Brain microvascular endothelial cell (primary cell): ENCODE results near the gene FES.

ENCODE experiments used
- DNase-seq: peaks from one replicate; pipeline ENCODE4 v3.0.0-alpha.2; 2020
- H3K27ac ChIP-seq: fragments of 250-450 bp; sonication (Bioruptor Pico); 2 replicates; pipeline ENCODE4 v1.5.1; 2020; ENCODE audit warnings: mild to moderate bottlenecking, moderate library complexity
- H3K27me3 ChIP-seq: fragments of 250-450 bp; sonication (Bioruptor Pico); replicated peaks from 2 replicates; pipeline ENCODE4 v1.5.1; 2020; ENCODE audit warnings: mild to moderate bottlenecking
- H3K36me3 ChIP-seq: fragments of 250-450 bp; sonication (Bioruptor Pico); replicated peaks from 2 replicates; pipeline ENCODE4 v1.5.1; 2020; ENCODE audit warnings: mild to moderate bottlenecking
- H3K4me3 ChIP-seq: 2 replicates; pipeline ENCODE4 v1.5.1; 2011; ENCODE audit warnings: low read depth, mild to moderate bottlenecking, control low read depth, low read length, moderate library complexity
- in situ Hi-C: cut with HindIII; loops from 2 replicates; pipeline ENCODE4 v1.10.0; 2017; ENCODE audit warnings: low sequenced_read_pairs, low pct_ligation_motif_present
- TF ChIP-seq, protein P1 (sequence below): IDR thresholded peaks from 2 replicates; pipeline ENCODE4 v1.5.1; 2011; ENCODE audit warnings: low read depth, mild to moderate bottlenecking, moderate library complexity, low read length, control low read depth, inconsistent platforms; ENCODE audit errors: missing control alignments

The FES gene

DNA sequence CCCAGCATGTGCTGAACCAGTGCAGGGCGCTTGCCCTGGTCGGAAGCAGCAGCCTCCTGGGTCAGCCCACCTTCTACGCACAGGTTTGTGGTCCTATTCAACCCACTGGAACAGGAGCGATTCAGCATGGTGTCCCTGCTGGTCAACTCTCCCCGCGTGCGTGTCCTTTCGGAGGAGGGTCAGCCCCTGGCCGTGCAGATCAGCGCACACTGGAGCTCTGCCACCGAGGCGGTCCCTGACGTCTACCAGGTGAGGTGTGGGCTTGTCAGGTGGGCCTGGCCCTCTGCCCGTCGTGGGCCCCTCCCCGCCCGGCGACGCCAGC, 27.0 kb downstream of the FES start:
- Histone ChIP-seq H3K36me3 (peaks cover 29% of the 10 kb centered on the region), H3K4me3 (no peak overlapping the region), H3K27me3 (no peaks in the 10 kb centered on the region), H3K27ac (no peak overlapping the region)
- TF ChIP-seq, protein P1, sequence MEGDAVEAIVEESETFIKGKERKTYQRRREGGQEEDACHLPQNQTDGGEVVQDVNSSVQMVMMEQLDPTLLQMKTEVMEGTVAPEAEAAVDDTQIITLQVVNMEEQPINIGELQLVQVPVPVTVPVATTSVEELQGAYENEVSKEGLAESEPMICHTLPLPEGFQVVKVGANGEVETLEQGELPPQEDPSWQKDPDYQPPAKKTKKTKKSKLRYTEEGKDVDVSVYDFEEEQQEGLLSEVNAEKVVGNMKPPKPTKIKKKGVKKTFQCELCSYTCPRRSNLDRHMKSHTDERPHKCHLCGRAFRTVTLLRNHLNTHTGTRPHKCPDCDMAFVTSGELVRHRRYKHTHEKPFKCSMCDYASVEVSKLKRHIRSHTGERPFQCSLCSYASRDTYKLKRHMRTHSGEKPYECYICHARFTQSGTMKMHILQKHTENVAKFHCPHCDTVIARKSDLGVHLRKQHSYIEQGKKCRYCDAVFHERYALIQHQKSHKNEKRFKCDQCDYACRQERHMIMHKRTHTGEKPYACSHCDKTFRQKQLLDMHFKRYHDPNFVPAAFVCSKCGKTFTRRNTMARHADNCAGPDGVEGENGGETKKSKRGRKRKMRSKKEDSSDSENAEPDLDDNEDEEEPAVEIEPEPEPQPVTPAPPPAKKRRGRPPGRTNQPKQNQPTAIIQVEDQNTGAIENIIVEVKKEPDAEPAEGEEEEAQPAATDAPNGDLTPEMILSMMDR: no peak
- DNase-seq: no peak
- in situ Hi-C loops: no loop called here

DNA sequence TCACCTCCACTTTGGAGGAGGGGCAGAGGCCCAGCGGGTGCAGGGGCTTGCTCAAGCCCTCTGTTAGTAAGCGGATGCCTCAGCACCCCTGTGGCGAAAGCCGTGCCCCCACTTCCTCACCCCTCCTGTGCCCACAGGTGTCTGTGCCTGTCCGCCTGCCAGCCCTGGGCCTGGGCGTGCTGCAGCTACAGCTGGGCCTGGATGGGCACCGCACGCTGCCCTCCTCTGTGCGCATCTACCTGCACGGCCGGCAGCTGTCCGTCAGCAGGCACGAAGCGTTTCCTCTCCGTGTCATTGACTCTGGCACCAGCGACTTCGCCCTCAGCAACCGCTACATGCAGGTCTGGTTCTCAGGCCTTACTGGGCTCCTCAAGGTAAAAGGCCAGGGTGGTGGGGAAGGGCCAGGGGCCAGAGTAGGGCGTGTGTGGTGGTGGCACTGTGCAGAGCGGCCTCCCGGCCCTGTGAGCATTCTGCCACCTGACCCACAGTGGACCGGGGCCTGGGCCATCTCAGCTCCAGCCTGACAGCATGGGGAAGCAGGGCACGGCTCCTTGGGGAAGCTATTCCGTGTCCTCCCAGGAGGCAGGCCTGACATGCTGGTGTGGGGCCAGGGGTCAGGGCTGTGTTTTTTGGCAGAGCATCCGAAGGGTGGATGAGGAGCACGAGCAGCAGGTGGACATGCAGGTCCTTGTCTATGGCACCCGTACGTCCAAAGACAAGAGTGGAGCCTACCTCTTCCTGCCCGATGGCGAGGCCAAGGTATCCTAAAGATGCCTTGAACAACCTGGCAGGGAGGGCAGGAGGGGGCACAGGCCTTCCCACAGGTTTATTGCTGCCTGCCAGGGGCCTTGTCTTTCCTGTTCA, 27.8 kb downstream of the FES start:
- TF ChIP-seq, protein P1: no peak
- H3K36me3 ChIP-seq: peaks cover 32% of the 10 kb centered on the region
- H3K27me3 ChIP-seq: no peaks in the 10 kb centered on the region
- no peak for DNase-seq
- H3K4me3 ChIP-seq: no peak overlapping the region
- in situ Hi-C loops: no loop called here
- no peak overlapping the region for H3K27ac ChIP-seq

DNA sequence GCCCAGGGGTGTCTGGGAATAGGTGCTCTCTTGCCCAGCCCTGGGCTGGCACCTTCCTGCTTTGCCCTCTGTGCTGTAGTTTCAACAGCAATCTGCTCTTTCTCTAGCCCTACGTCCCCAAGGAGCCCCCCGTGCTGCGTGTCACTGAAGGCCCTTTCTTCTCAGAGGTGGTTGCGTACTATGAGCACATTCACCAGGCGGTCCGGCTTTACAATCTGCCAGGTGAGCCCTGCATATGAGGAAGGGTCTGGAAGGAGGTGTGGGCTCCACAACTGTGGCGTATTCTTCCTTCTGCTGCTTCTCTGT, 28.4 kb downstream of the FES start:
- Histone ChIP-seq H3K27me3 (no peaks in the 10 kb centered on the region), H3K27ac (no peak overlapping the region), H3K4me3 (no peak overlapping the region), H3K36me3 (peaks cover 32% of the 10 kb centered on the region)
- DNase-seq: no peak
- in situ Hi-C loops: no loop called here
- TF ChIP-seq, protein P1: no peak

- TF ChIP-seq, protein P1: no peak
- in situ Hi-C loops: no loop called here
- Histone ChIP-seq H3K4me3 (no peak overlapping the region), H3K36me3 (peaks cover 39% of the 10 kb centered on the region), H3K27ac (no peak overlapping the region), H3K27me3 (no peaks in the 10 kb centered on the region)
- DNase-seq: no peak
These were observed 29.2 kb downstream of the FES start for GRCh38 chr15:90913398-90913944.

DNA sequence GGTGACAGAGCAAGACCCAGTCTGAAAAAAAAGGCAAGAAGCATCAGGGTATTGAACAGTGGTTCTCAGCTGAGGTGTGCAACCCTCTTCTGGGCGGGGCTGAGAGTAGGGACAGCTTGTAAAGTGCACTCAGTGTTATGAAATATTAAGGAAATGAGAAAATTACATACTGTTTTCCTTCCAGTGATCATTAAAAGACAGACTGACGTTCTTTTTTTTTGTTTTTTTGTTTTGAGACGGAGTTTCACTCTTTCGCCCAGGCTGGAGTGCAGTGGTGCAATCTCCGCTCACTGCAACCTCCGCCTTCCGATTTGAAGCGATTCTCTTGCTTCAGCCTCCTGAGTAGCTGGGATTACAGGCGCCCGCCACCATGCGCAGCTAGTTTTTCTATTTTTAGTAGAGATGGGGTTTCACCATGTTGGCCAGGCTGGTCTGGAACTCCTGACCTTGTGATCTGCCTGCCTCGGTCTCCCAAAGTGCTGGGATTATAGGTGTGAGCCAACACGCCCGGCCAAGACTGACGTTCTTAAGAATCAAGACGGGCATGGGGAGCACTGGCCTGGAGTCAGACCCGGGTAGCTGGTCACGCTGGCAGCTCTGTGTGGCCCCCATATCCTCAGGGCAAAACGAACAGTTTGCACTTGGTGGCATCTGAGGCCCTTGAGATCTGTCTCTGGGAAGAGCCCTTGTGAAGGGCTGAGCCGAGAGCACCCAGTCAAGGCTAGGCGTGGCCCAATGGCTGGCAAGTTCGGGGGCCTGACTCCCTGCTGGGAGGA, 30.2 kb downstream of the FES start:
- no peak overlapping the region for H3K4me3 ChIP-seq
- no peak for DNase-seq
- no peak overlapping the region for H3K27ac ChIP-seq
- TF ChIP-seq, protein P1: no peak
- H3K36me3 ChIP-seq: peaks cover 46% of the 10 kb centered on the region
- no peaks in the 10 kb centered on the region for H3K27me3 ChIP-seq
- in situ Hi-C loops: no loop called here
